ENCODE measurements around the gene CDK14. TPM values are rescaled to one million over a fixed set of nuclear protein-coding genes. Genes with fewer than 3 reads are reported as not detected.
A peak's percentile ranks its signal among the peaks of the same experiment; 100 is the strongest.
"Not testable (repeated sequence)": the region's sequence is repeated elsewhere in the genome, so short reads cannot be mapped to it uniquely, and the experiment has no call there.

CDK14 gene
- polyA plus RNA-seq, 3 donors: 28.8 to 33.3 (median 29.1) TPM

DNA sequence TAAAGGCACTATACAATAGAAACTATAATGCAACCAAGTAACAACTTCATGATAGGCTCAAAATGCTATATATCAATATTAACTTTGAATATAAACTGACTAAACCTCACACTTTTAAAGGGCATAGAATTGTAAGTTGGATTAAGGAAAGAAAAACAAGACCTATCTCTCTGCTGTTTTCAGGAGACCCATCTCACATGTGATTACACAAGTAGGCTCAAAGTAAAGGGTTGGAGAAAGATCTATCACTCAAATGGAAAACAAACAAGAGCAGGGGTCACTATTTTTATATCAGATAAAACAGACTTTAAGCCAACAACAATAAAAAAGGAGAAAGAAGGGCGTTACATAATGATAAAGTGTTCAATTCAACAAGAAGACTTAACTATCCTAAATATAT is 155.5 kb downstream of the CDK14 start:
- no peak for DNase-seq

DNA sequence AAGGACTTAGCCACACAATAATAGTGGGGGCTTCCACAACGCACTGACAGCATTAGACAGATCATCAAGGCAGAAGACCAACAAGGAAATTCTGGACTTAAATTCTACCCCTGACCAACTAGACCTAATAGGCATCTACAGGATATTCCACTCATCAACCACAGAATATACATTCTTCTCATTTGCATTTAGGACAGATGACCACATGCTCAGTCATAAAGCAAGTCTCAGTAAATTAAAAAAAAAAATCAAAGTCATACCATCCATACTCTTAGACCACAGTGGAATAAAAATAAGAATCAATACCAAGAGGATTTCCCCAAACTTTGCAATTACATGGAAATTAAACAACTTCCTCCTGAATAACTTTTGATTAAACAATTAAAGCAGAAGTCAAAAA is 155.9 kb downstream of the CDK14 start:
- DNase-seq: no peak

- no peak for DNase-seq
Measured at GRCh38 chr7:90755041-90755440, 158.9 kb downstream of the CDK14 start.

DNA sequence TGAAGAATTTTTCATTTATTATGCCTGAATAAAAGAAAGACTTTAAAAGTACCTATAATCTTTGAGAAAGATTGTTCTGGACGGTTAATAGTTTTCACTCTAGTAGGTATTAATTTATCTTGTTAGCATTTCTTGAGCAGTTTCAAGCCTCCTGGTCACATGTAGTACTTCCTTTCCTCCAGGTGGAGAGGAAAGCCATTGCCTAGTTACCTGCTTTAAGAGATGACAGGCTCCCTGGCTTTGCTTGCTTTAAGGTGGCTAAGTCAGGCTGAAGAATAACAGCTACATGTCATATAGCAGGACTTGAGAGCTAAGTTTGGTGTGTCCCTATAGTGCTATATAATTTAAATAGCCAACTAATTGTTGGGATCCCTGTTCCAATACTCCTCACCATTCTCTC is 160.2 kb downstream of the CDK14 start:
- DNase-seq: no peak

DNA sequence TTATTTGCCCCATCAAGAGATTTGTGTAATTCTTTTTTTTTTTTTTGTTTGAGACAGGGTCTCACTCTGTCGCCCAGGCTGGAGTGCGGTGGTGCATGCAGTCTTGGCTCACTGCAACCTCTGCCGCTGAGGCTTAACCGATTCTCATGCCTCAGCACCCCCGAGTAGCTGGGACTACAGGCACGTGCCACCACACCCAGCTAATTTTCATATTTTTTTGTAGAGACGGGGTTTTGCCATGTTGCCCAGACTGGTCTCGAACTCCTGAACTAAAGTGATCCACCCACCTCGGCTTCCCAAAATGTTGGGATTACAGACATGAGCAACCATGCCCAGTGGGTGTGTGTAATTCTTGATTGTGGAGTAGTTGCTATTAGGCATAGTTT is 161.4 kb downstream of the CDK14 start:
- not testable (repeated sequence) for DNase-seq

GRCh38 chr7:90758933-90759562 is 162.9 kb downstream of the CDK14 start:
- no peak for DNase-seq

GRCh38 chr7:90759710-90760109 is 163.6 kb downstream of the CDK14 start:
- DNase-seq: no peak

DNA sequence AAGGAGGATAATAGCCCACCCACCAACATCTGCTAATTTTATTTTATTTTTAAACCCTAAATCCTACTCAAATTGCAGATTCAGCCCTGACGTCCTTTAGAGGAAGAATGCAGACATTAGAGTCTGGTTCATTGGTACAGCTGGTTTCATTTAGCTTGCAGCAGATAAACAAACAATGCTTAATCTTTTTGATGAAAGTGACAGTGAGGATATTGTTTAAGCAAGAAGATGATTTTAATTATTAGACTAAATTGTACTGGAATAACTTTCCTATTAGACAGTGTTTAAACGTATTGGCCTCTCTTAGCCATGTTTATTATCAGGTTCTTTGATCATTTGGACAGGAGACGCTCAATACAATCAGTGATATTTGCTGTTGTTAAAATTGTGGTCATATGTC is 164.8 kb downstream of the CDK14 start:
- no peak for DNase-seq

DNA sequence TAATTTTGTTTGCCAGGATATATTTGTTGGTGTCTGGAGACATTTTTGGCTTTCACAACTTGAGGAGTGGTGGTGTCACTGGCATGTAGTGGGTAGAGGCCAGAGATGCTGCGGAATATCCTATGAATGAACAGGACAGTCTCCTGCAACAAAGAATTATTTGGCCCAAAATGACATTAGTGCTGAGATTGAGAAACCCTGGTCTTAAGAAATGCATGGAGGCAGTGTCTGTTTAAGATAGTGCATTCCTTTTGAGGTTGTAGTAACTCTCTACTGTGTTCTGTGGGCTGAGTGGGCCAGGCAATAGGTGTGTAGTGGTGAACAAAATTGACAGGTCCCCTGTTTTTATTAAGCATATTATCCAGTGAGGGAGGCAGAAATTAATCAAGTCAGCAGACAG is 165.5 kb downstream of the CDK14 start:
- no peak for DNase-seq

DNA sequence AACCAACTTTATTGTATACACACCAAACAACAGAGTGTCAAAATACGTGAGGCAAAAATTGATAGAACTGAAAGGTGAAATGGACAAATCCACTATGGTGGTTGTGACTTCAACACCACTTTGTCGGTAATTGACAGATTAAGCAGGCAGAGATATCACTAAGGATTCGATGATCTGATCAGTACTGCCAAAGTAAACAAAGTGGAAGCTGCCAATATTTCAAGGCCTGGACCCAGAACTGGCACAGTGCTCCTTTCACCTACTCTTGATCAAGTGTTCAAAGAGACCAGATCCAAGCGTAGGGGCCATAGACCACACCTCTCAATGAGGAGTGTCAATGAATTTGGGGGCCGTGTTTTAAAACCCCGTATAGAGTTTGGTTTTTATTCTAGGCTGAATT is 167.0 kb downstream of the CDK14 start:
- no peak for DNase-seq

- no peak for DNase-seq
Measured at GRCh38 chr7:90764848-90765570, 168.9 kb downstream of the CDK14 start.

- peak; percentile 64 for DNase-seq
Measured at GRCh38 chr7:90766814-90767564, 170.9 kb downstream of the CDK14 start.

- no peak for DNase-seq
Measured at GRCh38 chr7:90768301-90768700, 172.2 kb downstream of the CDK14 start.

DNA sequence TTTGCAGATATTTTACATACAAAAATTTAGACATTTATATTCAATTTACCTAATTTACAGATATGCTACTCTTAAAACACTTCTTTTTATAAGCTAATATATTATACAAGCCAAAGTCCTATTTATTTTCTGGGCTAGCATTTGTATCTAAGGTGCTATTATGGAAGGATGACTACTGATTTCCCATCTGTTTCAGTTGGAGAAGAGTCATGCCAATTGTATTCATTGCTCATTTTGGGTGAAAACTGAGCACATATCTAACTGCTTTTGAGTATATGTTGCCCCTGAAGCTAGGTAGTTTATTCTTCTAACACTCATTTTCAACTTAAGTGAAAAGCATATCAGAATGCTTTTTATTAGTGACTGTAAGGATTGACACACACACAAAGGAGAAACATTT is 172.9 kb downstream of the CDK14 start:
- DNase-seq: no peak

DNA sequence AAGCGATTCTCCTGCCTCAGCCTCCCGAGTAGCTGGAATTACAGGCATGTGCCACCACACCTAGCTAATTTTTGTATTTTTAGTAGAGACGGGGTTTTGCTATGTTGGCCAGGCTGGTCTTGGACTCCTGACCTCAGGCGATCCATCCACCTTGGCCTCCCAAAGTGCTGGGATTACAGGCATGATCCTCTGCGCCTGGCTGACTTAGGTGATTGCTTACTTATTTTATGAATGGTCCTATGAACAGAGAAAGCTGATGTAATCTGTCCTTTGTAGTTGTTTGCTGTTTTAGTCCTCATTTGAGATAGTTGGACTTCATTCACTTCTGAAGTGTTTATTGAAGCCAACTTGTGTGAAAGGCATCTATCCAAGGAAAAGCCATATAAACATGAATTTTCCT is 173.4 kb downstream of the CDK14 start:
- DNase-seq: not testable (repeated sequence)

DNA sequence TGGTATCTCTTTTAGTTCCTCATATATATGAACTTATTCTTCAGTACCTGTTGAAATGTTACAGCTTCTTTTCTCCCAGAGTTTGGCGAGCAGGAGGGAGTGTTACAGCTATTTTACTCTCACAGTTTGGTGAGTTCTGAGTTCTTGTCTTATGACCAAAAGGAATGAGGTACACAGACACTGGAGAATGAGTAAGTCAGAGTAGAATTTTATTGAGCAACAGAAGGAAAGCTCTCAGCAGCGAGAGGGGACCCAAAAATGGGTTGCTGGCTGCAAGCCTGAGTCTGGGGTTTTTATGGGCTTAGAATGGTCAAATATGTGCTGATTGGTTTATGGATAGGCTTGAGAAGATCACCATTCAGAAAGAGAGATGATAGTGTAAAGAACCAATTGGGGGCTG is 175.2 kb downstream of the CDK14 start:
- no peak for DNase-seq

DNA sequence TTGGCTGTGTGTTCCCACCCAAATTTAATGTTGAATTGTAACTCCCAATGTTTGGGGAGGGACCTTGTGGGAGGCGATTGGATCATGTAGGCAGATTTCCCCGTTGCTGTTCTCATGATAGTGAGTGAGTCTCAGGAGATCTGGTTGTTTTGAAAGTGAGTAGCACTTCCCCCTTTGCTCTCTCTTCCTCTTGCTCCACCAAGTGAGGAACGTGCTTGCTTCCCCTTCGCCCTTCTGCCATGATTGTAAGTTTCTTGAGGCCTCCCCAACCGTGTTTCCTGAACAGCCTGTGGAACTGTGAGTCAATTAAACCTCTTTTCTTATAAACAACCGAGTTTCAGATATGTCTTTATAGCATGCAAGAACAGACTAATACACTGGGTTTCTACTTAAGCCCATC is 176.3 kb downstream of the CDK14 start:
- no peak for DNase-seq

DNA sequence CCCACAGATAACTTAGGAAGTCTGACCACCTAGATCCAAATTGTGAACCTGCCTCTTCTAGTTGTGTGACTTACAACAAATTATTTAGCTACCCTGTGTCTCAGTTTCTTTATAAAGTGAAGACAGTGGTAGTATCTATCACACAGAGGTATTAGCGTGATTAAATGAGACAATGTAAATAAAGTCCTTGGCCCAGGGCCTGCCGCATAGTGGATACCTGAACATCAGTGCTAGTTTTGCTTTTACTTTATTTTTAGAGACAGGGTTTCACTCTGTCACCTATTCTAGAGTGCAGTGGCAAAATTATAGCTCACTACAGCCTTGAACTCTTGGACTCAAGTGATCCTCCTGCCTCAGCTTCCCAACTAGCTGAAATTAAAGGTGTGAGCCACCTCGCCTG is 177.1 kb downstream of the CDK14 start:
- DNase-seq: no peak

DNA sequence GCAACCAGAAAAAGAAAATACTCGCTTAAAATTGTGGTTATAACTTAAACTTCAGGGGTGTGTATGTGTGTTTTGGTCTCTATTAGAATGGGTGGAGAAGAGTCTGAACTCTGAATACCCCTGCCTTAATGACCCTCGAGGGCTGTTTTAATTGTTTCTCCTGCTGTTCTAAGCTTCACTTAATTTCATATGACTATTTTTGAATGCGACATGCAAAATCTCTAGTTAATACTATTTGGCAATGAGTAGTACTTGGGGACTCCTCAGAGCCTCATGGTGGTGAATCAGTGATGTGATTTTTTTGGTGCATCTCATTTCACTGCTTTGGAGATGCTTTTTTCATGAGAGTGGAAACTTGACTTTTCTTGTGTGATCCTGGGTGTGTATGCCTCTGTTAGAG is 178.6 kb downstream of the CDK14 start:
- DNase-seq: no peak

DNA sequence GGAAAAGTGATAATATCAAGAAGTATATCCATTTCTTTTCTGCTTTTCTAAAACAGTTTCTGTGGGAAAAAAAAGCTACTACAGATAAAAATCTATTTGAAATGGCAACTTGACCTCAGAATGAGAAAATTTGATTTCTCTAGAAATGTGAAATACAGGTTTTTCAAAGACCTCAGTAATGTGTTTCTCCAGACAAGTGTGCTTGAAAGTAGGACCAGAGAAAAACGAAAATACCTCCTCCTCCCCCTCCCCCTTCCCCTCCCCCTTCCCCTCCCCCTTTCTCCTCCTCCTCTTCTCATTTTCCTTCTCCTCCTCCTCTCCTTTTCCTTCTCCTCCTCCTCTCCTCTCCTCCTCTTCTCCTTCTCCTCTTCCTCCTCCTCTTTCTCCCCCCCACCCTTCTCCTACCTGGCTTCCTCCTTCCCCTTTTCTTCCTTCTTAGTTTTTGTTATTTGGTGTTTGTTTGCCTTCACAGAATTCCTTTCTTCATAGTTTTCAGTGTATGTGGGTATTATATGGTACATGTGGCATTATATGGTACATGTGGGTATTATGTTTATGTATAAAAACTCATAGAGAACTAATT is 179.4 kb downstream of the CDK14 start:
- no peak for DNase-seq

DNA sequence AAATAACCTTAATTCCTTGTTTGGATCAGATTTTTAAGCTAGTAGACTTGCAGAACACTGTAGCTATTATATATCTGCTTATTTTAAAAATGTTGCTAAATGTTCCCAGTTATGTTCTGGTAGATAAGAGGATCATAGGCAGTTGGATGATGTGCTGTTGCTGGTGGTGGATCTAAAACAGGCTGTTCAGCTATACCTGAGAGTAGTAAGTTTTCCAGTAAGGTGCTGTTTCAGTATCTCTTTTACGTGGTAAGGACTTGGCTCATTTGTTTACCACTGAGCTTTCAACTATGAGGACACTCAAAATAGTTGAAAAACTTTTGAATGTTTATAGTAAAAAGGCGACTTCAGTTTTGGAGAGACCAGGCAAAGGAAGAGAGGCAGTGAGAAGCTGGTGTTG is 180.9 kb downstream of the CDK14 start:
- no peak for DNase-seq

DNA sequence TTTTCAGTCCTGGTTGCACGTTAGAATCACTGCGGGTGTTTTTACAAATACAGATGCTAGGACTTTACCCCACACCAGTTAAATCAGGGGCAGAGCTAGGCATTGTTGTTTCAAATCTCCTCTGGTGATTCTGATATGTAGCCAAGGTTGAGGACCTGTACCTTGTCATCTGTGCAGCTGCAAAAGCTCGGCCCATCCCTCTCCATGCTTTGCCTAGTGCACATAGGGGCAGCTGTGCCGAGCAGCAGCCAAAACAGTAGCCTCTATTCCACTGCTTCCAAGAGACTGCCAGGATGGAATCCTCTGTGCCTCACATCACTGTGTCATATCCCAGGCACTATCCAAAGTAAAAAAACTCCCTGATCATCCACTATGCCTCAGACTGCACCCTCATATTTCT is 181.3 kb downstream of the CDK14 start:
- no peak for DNase-seq

- no peak for DNase-seq
Measured at GRCh38 chr7:90777886-90778285, 181.8 kb downstream of the CDK14 start.
